ENCODE data around the gene SLC7A11.

The SLC7A11 gene

DNA sequence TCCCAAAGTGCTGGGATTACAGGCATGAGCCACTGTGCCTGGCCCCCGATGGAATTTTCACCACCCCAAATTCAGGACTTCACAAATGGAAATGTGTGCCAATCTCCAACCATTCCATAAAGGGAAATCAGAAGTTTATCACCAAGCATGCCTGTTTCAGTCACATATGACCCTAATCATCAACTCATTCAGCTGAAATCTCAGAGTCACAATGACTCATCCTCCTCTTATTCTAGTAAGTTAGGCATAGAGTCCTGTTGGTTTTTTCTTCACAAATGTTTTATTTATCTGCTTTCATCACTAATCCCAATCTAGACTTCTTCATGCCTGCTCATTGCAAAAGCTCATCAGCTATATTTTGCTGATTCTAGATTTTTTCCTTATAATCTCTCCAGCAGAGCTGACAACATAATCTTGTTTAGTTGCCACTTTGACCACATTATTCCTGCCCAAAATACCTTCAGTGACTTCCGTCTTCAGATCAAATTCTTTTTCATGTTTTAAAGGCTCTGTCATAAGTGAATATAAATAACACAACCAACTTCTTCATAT is 83.3 kb downstream of the SLC7A11 start:
- DNase-seq, result no peak

DNA sequence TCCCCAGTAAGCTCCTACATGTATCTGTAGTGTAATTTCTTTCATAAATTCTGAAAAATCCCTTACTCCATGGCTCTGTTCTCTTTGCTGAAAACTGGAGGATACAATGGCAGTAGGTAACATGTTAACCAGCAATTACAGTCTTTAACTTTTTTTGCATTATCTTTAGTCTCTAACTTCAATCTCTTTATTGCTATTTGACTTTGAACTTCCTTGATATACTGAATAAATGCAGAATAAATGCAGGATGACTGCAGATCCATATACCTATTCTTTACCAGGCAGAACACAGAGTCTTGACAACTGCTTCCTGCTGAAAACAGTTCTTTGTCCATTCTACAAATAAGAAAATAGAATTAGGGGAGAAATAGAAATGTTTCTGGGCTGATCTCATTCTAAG is 101.3 kb downstream of the SLC7A11 start:
- no peak for DNase-seq

- DNase-seq, result peak; percentile 3
Measured at GRCh38 chr4:138138774-138139173, 103.4 kb downstream of the SLC7A11 start.

DNA sequence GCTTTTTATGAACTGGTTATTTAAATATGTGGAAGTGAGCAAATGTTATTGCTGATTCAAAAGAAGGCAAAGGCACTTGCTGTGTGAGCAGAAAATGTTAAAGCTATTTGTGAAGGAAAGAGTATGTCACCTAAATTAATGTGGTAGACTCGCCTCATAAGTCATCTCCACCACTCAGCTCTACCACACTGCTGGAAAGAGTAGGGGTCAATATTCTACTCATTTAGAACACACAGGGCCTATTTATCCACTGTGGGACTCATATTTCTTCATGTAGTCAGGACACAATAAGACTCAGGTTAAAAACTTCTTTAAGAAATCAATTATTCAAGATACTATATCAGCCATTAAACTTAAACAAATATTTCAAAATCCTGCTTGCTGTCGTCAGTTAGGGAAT is 106.5 kb downstream of the SLC7A11 start:
- no peak for DNase-seq

DNA sequence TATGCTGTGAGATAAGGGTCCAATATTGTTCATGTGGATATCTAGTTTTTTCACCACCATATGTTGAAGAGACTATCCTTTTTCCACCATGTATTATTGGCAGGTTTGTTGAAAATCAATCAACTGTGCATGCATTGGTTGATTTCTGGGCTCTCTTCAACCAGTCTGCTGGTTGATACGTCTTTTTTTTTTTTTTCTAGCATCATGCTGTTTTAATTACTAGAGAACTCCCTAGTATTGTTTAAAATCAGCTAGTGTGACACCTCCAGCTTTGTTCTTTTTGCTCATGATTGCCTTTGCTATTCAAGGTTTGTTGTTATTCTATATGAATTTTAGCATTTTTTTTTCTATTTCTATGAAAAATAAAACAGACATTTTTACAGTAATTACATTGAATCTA is 123.9 kb downstream of the SLC7A11 start:
- DNase-seq, result no peak

GRCh38 chr4:138115053-138115452 is 127.1 kb downstream of the SLC7A11 start:
- DNase-seq, result no peak

DNA sequence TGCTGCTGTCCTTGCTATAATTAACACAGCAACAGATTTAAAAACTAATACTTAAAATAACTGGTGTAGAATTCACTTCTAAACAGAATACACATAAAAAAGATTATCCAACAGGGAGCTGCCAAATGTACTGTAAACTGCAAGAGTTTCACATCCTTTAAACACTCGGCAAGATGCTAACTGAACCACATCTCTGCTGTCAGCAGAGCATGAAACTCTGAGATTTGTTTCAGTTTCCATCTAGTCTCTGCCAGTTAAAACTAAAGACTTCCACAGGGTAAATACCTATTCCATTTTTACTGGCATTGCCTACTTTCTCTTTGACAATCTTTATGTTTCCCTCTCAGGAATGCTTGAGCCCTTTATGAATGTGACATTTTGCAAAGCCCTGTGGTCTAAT is 127.7 kb downstream of the SLC7A11 start:
- no peak for DNase-seq
